ENCODE data around the gene PCDHGA8.

The PCDHGA8 gene

GRCh38 chr5:141392429-141393198 is at the start of gene PCDHGA8:
TSS of gene PCDHGA8 (plus strand) at chr5:141392633. CDS start at chr5:141392814, 181 bp downstream.
- no peaks in the 10 kb centered on the region for H3K4me1 ChIP-seq (ENCODE audit: insufficient read depth, low read length)
- H3K79me2 ChIP-seq (ENCODE audit: insufficient read depth, low read length), result no peaks in the 10 kb centered on the region
- no peak for TF ChIP-seq EZH2 (IDR thresholded peaks at IDR 0.05; ENCODE audit: borderline replicate concordance, low read depth, low read length, severe bottlenecking)
- no peak for TF ChIP-seq CTCF (IDR thresholded peaks at IDR 0.05; ENCODE audit: borderline replicate concordance, extremely low read depth, low read length, poor library complexity, severe bottlenecking)
- ATAC-seq (ENCODE audit: insufficient read depth, low read depth) (no peak), DNase-seq (no peak)
- H3K27me3 ChIP-seq (ENCODE audit: insufficient read depth, low read length, poor library complexity), result no peaks in the 10 kb centered on the region
- no peak within 1 kb of the TSS for H3K9ac ChIP-seq (ENCODE audit: low read depth, low read length)
- H3K4me3 ChIP-seq (ENCODE audit: low read depth in 1 of 2, low read length in 2 of 2), result no peak within 1 kb of the TSS
- H4K20me1 ChIP-seq (ENCODE audit: insufficient read depth, low read length), result no peaks in the 10 kb centered on the region
- H3K36me3 ChIP-seq (ENCODE audit: insufficient read depth, low read length), result no peaks in the 10 kb centered on the region
- H3K27ac ChIP-seq (ENCODE audit: low read length), result no peak within 1 kb of the TSS
- H2AFZ ChIP-seq (ENCODE audit: low read depth, low read length), result no peak within 1 kb of the TSS
- H3K9me3 ChIP-seq (ENCODE audit: insufficient read depth, low read length, severe bottlenecking), result no peaks in the 10 kb centered on the region
- H3K4me2 ChIP-seq (ENCODE audit: insufficient read depth, low read length), result no peak within 1 kb of the TSS

- TF ChIP-seq CTCF (IDR thresholded peaks at IDR 0.05; ENCODE audit: borderline replicate concordance, extremely low read depth, low read length, poor library complexity, severe bottlenecking), result no peak
- TF ChIP-seq EZH2 (IDR thresholded peaks at IDR 0.05; ENCODE audit: borderline replicate concordance, low read depth, low read length, severe bottlenecking), result no peak
- no peaks in the 10 kb centered on the region for H3K27me3 ChIP-seq (ENCODE audit: insufficient read depth, low read length, poor library complexity)
- no peak overlapping the region for H2AFZ ChIP-seq (ENCODE audit: low read depth, low read length)
- H3K4me2 ChIP-seq (ENCODE audit: insufficient read depth, low read length), result no peak overlapping the region
- H3K27ac ChIP-seq (ENCODE audit: low read length), result no peak overlapping the region
- no peaks in the 10 kb centered on the region for H4K20me1 ChIP-seq (ENCODE audit: insufficient read depth, low read length)
- ATAC-seq (ENCODE audit: insufficient read depth, low read depth) (no peak), DNase-seq (no peak)
- H3K4me3 ChIP-seq (ENCODE audit: low read depth in 1 of 2, low read length in 2 of 2), result no peak overlapping the region
- no peaks in the 10 kb centered on the region for H3K79me2 ChIP-seq (ENCODE audit: insufficient read depth, low read length)
- no peaks in the 10 kb centered on the region for H3K4me1 ChIP-seq (ENCODE audit: insufficient read depth, low read length)
- no peak overlapping the region for H3K9ac ChIP-seq (ENCODE audit: low read depth, low read length)
- no peaks in the 10 kb centered on the region for H3K36me3 ChIP-seq (ENCODE audit: insufficient read depth, low read length)
- no peaks in the 10 kb centered on the region for H3K9me3 ChIP-seq (ENCODE audit: insufficient read depth, low read length, severe bottlenecking)
Observed at GRCh38 chr5:141342773-141343172, 49.7 kb upstream of the PCDHGA8 start.

- Histone ChIP-seq H3K4me1 (ENCODE audit: insufficient read depth, low read length) (no peaks in the 10 kb centered on the region), H3K36me3 (ENCODE audit: insufficient read depth, low read length) (no peaks in the 10 kb centered on the region), H3K27ac (ENCODE audit: low read length) (no peak within 1 kb of the TSS), H4K20me1 (ENCODE audit: insufficient read depth, low read length) (no peaks in the 10 kb centered on the region), H3K4me2 (ENCODE audit: insufficient read depth, low read length) (no peak within 1 kb of the TSS), H3K9me3 (ENCODE audit: insufficient read depth, low read length, severe bottlenecking) (no peaks in the 10 kb centered on the region), H3K9ac (ENCODE audit: low read depth, low read length) (no peak within 1 kb of the TSS), H2AFZ (ENCODE audit: low read depth, low read length) (no peak within 1 kb of the TSS), H3K27me3 (ENCODE audit: insufficient read depth, low read length, poor library complexity) (no peaks in the 10 kb centered on the region), H3K79me2 (ENCODE audit: insufficient read depth, low read length) (no peaks in the 10 kb centered on the region), H3K4me3 (ENCODE audit: low read depth in 1 of 2, low read length in 2 of 2) (no peak within 1 kb of the TSS)
- no peak for ATAC-seq (ENCODE audit: insufficient read depth, low read depth)
- TF ChIP-seq CTCF (IDR thresholded peaks at IDR 0.05; ENCODE audit: borderline replicate concordance, extremely low read depth, low read length, poor library complexity, severe bottlenecking) (peak; percentile 18), EZH2 (IDR thresholded peaks at IDR 0.05; ENCODE audit: borderline replicate concordance, low read depth, low read length, severe bottlenecking) (no peak)
- no peak for DNase-seq
Observed at GRCh38 chr5:141343242-141343952, 49.0 kb upstream of the PCDHGA8 start, which contains the start of gene PCDHGA3. TSS of gene PCDHGA3 (plus strand) at chr5:141343829. CDS start at chr5:141344034, 205 bp downstream.

Data from DND-41 (cell line).